SIG-M5 (cell line): Measurements from ENCODE around the gene GLG1.
"Not testable (repeated sequence)": the region's sequence is repeated elsewhere in the genome, so short reads cannot be mapped to it uniquely, and the experiment has no call there.

Experiments
- DNase-seq: peaks from one replicate; lab custom pipeline; 2025; lab: John Stamatoyannopoulos, UW

Gene GLG1

DNA sequence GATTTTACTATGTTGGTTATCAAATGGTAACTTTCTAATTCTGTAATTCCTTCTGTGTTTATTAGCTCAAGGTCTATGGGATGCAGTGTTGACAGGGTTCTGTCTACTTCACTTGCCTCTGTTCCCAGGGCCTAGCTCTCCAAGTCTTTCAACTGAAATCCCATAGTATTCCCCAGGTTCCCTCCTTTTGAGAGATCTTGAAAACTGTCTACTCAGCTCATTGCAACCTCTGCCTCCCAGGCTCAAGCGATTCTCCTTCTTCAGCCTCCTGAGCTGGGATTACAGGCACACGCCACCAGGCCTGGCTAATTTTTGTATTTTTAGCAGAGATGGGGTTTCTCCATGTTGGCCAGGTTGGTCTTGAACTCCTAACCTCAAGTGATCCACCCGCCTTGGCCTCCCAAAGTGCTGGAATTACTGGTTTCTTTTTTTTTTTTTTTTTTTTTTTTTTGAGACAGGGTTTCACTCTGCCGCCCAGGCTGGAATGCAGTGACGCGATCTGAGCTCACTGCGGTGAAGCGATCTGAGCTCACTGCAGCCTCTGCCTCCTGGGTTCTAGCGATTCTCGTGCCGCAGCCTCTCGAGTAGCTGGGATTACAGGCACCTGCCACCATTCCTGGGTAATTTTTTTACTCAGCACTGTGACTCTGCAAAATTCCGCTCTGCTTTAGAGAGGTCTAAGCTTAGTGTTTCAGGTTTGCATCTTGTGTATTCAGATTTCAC is 163.1 kb downstream of the GLG1 start:
- DNase-seq, result not testable (repeated sequence)

DNA sequence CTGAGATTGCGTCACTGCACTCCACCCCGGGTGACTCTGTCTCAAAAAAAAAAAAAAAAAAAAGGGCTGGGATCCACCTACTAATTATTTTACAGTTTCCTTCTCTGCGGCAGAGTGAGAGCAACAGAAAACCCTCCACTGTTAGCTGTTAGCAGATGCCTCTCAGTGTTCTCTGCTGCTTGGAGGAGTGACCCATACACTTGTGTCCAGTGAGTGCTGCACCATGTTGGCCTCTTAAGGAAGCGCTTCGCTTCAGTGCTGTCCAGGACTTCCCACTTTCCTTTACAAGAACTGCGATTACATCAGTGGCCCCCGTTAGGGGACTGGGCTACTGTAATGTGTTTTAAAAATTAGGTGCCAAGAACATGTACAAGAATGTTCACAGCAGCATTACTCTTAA is 167.2 kb downstream of the GLG1 start:
- no peak for DNase-seq

DNA sequence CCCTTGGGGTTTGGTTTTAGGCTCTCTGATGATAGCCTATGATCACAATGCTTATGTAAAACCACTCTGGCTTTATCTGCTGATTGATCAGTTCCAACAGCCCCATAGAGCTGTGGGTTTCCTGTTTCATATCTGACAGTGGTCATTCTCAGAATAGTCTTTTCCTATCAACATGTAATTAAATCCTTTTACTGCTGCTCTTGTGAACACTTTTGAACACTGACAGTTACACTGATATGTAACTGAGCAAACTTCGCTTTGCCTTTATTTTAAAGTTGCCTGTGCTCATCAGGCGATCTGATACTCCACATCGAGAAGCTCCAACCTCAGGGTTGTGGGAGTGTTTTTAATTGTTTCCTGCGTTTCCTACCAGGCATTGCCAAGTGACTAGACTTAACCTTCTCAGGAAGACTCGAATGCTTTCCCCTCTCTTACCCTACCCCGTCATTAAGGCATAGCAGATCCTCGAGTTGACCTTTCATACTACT is 168.4 kb downstream of the GLG1 start:
- DNase-seq, result no peak

DNA sequence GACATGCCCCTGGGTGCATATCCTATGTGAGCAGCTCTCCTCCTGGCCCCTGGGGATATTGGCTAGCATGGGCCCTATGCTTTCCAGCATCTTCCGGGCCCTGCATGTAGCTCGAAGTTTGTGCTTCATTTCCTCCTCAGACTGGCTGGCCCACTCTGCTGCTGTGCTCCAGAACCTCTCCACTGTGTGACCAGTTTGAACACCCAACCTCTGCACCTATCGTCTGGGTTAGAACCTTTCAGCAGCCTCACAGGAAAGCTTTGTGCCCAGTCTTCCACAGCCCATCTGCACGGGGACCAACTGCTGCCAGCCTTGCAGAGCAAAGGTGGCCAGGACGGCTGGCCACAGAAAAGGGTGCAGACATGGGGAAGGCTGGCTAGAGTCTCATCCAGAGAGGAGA is 175.4 kb downstream of the GLG1 start:
- no peak for DNase-seq

DNA sequence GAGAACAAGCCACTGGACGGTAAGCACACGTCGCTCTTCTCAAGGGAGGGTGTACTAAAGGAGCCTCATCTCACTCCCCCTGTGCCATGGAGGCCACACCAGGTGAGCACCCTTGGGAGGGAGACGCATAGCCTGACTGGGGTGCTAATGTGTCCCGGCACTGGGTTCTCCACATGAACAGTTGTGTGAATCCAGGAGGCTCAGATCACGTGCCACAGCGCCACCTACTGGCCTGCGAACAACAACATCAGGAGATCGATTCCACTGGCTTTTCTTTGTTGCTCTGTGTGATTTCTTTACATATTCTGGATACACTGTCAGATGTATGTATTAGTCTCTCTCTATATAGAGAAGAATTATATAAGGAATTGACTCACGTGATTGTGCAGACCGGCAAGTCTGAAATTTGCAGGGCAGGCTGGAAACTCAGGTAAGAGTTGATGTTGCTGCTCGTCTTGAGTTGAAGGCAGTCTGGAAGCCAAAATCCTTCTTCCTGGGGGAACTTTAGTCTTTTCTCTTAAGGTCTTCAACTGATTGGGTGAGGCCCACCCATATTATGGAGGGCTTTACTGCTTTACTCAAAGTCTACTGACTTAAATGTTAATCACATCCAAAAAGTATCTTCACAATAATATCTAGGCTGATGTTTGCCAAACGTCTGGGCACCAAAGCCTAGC is 176.7 kb downstream of the GLG1 start:
- DNase-seq, result not testable (repeated sequence)

DNA sequence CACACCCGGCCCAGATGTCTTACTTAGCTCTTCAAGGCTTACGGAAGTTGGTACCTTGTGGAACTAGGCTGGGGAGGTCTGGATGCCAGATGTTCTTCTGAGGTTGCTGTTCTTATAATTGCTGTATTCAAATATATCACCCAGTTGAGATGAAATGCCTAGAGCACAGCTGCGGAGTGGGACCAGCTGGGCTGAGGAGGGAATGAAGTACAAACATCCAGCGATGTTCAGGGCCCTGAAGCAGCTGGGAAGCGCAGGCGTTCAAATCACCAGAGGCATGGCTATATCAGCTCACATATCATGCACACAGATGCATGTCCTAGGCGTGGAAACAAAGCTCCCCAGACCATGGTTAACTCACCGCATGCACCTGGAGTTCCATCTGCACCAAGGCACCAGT is 178.4 kb downstream of the GLG1 start:
- DNase-seq, result not testable (repeated sequence)

DNA sequence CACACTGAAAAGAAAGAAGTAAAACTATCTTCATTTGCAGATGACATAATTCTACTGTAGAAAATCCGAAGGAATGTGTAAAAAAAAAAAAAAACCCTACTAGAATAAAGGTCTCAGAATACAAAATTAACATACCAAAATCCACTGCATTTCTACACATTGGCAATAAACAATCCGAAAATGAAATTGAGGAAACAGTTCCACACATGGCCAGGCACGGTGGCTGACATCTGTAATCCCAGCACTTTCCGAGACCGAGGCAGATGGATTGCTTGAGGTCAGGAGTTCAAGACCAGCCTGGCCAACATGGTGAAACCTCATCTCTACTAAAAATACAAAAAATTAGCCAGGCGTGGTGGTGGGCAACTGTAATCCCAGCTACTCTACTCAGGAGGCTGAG is 181.2 kb downstream of the GLG1 start:
- not testable (repeated sequence) for DNase-seq

DNA sequence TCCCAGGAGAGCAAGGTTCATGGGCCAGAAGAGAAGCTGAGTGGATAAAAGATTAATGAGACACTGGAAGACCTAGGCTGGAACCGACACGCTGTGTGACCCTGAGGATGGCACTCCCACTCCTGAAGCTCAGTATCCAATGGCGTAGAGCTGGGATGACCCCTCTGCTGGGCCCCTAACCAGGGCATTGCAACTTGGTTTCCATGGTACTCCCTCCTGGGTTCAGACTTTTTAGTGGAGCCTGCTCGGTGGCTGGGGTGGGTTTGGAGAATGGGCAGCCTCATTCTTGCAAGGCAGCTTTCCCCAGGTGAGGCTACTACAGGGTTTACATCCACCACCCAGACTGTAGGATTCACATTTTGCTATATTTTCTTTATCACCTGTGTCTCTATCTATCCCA is 183.2 kb downstream of the GLG1 start:
- DNase-seq, result not testable (repeated sequence)

DNA sequence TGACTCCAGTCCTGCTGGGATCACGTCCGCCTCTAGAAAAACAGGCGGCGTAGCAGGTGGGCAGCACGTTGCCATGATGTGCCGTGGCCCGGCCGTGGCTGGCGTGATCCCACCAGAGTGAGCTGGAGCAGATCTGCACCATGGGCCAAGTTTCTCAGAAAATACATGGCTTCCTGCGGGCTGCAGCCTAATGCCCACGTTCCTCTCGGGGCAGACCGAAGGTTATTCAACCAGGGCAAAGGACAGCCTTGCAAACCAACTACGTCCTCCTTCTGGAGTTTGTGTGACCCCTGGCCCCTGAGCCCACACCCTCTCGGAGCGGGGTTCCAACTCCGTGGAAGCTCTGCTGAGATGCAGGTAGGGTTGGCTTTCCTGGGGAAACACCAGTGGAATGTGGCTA is 184.8 kb downstream of the GLG1 start:
- DNase-seq, result not testable (repeated sequence)

DNA sequence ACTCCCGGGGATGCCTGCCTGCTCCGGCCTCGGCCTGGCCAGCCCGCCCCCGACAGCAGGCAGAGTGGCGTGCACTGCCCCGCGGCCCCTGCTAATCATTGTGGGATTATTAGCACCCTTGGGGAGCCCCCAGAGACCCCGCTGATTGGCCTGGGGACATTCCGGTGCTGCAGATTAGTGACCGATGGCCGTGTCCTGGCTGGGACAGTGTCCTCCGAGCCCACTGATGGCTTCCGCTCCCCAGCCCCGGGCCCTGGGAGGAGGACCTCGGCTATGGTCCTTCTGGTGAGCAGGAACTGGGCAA is 185.5 kb downstream of the GLG1 start:
- not testable (repeated sequence) for DNase-seq

DNA sequence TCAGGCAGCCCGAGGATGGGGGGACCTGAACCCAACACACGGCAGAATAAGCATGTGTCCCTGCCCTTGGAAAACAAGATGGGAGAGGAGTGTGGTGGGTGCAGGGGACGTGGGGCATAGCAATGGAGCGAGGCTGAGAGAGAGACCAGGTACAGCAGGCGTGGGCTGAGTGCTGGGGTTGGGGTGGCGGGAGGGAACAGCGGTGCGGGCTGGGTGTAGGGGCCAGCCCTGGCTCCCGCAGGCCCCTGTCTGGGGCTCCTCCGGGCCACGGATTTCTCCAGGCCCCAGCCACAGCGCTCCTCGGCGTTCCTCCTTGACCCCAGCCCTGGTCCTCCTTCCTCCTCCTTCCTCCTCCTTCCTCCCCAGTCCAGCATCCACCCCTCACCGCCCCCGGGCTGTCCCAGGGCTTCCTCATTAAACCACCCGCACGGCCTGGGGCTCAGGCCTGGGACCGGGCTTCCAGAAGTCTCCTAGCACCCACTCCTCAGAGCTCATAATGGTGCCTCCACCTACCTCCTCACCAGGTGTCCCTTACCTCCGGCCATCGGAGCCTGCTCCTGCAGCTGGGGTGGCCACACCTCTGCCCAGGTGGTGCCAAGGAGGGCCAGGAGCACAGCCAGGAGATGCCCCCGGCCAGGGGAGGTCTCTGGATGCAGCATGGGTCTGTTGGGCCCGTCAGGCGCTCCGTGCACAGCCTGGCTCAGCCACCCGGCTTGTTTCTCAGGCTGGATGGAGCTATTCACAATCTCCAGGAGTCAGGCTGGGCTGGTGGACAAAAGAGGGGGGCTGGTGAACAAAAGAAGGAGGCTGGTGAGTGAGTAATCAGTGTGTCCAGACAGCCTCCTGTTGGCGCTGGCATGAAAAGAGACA is 186.1 kb downstream of the GLG1 start, which contains the start of gene CLEC18B:
Gene CLEC18B, minus strand, starts transcription at position 867 of the 870 bp plus-strand sequence. Its CDS starts 208 bp downstream, at position 659.
- not testable (repeated sequence) for DNase-seq

DNA sequence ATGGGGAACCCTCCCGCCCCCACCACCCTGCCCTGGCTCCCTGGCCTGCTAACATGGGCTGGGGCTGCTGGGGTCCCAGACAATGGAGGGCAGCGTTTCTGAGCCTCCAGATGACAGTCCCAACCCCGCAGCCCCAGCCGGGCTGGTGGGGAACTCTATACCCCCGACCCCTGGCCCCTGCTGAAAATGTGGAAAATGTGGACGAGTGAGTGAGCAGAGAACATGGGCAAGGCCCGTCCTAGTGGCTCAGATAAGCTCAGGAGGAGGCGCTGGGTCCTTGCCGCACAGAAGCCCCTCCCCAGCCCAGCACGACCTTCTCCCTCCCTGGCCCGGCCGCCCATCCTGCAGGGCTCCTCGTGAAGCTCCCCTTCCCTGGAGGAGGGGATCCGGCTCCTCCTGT is 187.1 kb downstream of the GLG1 start:
- DNase-seq, result not testable (repeated sequence)

DNA sequence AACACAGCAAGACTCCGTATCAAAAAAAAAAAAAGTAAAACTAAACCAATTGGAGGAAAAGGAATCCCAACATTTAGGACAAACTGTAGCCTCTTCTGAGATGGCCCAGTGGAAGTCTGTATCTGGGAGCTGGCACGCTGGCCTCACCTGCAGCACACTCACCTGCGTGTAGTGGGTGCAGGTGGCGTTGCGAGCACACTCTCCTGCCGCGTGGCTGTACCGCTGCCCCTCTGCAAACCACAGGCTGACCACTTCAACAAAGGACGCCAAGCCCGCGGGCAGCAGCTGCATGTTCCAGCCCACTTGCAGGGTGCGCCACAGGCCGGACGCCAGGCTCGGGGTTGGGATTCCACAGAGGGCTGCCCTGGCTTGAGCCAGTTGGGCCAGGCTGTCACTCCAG is 189.0 kb downstream of the GLG1 start:
- not testable (repeated sequence) for DNase-seq

DNA sequence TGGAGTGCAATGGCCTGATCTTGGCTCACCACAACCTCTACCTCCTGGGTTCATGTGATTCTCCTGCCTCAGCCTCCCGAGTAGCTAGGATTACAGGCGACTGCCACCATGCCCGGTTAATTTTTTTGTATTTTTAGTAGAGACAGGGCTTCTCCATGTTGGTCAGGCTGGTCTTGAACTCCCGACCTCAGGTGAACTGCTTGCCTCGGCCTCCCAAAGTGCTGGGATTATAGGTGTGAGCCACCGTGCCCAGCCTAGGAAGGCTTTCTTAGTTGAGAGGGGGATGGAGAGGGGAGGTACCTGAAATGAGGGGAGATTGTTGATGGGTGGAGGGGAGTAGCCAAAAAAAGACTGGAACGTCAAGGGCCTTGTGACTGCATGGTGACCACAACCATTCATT is 193.0 kb downstream of the GLG1 start:
- DNase-seq, result not testable (repeated sequence)

DNA sequence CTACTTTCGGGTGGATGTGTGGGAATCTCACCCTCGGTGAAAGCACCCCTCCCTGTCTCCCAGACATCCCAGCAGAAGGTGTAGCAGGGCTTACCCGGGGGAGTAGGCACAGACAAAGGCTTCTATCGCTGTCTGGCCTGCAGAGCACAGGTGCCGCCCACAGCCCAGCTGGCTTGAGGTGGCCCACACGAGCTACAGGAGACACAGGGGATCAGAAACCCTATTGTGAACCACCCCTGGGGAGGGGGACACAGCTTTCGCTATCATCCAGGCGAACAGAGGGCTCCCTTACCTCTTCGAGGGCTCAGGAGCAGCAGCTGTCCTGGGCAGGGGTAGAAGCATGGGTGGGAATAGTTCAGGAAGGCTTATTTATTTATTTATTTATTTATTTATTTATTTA is 193.4 kb downstream of the GLG1 start:
- not testable (repeated sequence) for DNase-seq

DNA sequence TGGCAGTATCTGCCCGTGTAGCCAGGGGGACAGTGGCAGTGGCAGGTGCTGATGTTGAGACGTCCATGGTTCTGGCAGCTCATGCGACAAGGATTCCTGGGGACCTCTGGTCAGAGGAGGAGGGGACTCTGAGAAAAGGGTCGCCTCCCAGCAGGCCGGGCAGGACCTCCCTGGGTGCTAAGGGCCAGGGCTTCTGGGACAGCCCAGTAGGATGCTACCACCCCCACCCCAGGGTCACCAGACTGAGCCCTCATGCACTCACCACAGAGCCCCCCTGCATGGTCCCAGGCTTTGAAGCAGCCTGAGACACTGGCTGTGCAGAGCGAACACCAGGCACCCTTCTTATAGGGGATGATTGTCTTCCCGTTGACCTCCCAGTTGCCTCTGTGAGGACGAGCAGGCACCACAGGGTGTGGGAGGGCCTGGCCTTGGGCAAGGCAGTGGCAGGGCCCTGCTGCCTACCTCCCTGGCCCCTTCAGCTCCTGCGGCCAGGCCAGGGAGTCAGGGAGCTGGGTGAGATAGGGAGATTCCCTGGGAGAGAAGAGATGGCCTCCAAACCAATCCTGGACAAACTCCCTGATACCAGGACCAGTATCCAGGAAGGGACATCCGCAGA is 194.0 kb downstream of the GLG1 start:
- not testable (repeated sequence) for DNase-seq

DNA sequence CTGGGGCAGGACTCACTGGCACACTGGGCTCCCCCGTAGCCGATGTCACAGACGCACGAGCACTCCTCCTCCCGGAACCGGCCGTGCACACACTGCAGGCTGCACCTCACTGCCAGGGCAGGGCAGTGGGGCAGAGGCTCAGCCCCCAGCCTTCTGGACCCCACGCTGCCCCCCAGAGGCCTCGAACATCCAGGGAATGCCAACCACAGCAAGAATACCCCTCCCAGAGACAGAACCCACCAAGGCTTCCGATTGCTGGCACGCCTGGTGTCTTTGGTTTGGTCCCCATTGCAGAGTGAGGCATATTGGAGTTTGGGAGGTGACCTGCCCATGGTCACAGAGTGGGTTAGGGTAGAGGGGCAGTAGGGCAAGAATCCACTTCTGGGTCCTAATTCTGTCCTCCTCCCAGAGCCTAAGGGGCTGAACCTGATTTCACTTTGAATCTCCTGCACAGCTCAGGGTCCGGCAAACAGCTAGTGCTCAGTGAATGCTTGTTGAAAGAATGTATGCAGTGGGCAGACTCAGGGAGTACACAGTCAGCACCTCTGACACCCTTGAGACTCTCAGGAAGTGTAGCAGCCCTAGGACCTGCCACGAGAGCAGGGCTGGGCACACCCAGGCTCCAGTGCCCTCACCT is 194.7 kb downstream of the GLG1 start:
- not testable (repeated sequence) for DNase-seq

DNA sequence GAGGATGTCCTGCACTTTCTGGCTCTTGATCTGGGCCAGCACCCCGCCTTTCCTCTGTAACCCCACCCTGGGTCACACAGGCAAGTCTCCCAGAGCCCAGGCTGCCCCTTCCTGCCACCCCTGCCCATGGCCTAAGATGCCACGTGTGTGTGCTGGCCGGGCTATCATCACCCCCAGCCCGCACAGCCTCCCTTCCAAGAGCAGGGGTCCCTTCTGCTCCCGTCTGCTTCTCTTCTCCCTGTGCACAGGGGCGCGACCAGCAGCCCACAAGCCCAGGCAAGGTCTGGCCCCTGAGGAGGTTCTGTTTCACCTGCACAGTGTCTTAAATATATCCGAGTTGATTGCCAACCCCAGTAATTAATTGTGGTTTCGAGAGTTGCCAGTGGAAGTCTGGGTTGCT is 195.9 kb downstream of the GLG1 start:
- DNase-seq, result not testable (repeated sequence)

DNA sequence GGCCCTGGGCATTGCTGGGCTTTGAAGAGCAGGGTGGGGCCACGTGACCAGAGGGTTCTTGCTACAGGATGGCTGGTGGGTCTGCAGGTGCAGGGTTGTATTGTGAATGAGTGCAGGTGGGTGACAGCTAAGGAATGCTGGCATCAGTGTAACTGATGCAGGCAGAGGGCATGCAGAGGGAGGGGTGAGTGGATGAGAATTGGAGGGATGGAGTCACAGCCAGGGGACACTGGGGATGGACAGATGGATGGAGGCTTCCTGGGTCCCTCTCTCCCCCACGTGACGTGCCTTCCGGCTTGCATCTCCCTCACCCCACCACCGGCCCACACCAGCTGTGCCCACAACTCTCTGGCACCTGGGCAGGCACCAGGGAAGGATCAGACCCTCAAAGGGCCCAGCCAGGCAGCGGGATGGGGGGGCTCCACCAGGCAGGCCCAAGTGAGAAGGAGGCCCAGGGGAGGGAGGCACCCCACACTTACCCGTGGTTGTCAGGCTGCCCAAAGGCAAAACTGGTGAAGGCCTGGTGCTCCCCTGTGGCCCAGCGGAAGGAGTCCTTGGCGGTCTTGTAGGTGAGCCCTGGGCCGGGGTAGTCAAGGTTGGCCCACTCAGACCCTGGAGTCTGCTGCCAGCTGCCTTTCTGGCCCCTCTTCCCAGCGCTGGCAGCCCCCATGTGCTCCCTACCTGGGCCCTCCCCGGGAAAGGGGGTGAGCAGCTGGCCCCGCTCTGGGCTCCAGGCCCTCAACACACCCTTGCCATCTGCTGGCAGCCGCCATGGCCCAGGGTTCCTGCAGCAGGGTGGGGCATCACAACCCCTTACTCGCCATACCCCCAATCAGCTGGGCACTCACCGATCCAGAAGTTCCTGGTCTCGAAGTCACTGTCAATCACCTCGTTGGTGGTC is 196.6 kb downstream of the GLG1 start:
- DNase-seq, result not testable (repeated sequence)

DNA sequence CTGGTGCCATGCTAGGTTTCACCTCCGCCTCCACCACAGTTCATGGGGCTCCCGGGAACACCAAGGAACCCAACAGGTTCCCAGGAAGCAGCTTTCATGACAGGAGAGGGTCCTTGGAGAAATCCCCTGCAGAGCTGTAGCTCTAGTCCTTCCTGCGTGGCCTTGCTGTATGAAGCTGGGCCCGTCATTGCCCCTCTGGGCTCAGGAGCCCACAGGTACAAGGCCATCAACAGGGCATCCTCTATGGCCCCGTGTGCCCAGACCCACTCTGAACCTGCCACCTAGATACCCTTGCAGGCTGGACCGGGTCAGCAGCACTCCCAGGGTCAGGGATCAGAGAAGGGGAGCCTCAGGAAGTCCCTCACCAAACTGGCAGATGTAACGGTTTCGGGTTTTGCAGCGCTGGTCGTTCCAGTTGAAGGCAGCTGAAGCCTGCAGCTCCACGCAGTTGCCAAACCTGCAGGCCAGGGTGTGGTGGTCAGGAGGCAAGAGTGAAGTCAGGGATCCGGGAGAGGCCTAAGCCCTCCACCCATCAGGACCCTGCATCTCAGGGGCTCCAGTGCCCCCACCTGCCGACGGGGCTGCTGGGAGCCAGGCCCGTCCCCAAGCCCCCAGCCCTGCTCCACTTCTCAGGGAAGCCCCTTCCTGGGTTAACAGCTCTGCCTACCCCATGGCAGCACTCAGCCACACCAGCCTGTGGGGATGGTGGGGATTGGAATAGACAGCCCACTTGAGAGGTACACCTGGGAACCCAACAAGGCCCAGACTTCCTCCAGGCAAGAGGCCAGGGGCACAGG is 197.5 kb downstream of the GLG1 start:
- DNase-seq, result not testable (repeated sequence)
